ENCODE measurements around the gene SMYD3.

SMYD3 gene

DNA sequence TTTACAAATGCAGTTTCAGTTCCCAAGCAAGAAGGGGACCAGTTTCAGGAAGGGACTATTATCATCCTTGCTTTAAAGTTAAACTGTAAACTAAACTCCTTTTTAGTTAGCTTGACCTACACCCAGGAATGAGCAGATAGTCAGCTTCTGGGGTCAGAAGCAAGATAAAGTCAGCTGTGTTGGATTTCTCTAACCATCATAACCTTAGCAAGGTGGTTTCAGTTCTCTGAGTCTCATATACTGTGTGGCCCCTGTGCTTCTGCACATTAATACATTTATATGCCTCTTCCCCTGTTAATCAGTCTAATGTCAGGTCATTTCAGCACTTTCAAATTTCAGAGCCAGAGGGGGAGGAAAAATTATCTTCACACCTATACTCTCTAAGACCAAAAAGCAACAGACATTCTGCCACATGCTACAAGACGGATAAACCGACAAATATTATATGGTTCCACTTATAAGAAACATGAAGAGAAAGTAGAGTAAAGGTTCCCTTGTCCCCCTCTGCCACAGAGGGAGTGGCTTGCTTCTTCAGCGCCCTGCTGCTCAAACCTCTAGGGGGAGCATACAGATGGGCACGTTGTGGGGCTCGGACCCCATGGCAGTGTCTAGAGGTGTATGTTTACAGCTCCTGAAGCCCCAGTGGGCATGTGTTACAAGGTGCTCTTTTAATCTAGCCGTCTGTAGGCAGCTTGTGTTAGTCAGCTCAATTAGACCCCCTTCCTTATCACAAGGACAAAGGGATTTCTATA lies 89.1 kb downstream of the SMYD3 start:
- no peaks in the 10 kb centered on the region; the same call in 1 of the 2 replicates for H3K9me3 ChIP-seq (ENCODE audit: control insufficient read depth, insufficient read depth, low read length)
- no peak overlapping the region for H3K27ac ChIP-seq (ENCODE audit: low read depth, low read length)
- H3K79me2 ChIP-seq (ENCODE audit: control insufficient read depth, low read length): no peaks in the 10 kb centered on the region
- no peak overlapping the region for H3K4me3 ChIP-seq (ENCODE audit: low read length)
- no peaks in the 10 kb centered on the region for H4K20me1 ChIP-seq (ENCODE audit: control insufficient read depth, insufficient read depth, low read depth, low read length)
- no peaks in the 10 kb centered on the region for H3K4me1 ChIP-seq (ENCODE audit: control insufficient read depth, low read length)
- H3K36me3 ChIP-seq (ENCODE audit: control insufficient read depth, low read length): no peaks in the 10 kb centered on the region
- no peak overlapping the region for H3K4me2 ChIP-seq (ENCODE audit: low read length)
- H3K9me2 ChIP-seq (replicated peaks; ENCODE audit: control insufficient read depth, low read length): no peaks in the 10 kb centered on the region
- TF ChIP-seq EZH2phosphoT487 (IDR thresholded peaks at IDR 0.05; ENCODE audit: borderline replicate concordance, low read length): no peak
- TF ChIP-seq, protein P1, sequence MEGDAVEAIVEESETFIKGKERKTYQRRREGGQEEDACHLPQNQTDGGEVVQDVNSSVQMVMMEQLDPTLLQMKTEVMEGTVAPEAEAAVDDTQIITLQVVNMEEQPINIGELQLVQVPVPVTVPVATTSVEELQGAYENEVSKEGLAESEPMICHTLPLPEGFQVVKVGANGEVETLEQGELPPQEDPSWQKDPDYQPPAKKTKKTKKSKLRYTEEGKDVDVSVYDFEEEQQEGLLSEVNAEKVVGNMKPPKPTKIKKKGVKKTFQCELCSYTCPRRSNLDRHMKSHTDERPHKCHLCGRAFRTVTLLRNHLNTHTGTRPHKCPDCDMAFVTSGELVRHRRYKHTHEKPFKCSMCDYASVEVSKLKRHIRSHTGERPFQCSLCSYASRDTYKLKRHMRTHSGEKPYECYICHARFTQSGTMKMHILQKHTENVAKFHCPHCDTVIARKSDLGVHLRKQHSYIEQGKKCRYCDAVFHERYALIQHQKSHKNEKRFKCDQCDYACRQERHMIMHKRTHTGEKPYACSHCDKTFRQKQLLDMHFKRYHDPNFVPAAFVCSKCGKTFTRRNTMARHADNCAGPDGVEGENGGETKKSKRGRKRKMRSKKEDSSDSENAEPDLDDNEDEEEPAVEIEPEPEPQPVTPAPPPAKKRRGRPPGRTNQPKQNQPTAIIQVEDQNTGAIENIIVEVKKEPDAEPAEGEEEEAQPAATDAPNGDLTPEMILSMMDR (IDR thresholded peaks at IDR 0.05; ENCODE audit: low read depth, low read length, poor library complexity, severe bottlenecking): no peak
- H3F3A ChIP-seq (ENCODE audit: control insufficient read depth, insufficient read depth): no peaks in the 10 kb centered on the region
- H3K27me3 ChIP-seq (ENCODE audit: control insufficient read depth, low read length): no peaks in the 10 kb centered on the region

DNA sequence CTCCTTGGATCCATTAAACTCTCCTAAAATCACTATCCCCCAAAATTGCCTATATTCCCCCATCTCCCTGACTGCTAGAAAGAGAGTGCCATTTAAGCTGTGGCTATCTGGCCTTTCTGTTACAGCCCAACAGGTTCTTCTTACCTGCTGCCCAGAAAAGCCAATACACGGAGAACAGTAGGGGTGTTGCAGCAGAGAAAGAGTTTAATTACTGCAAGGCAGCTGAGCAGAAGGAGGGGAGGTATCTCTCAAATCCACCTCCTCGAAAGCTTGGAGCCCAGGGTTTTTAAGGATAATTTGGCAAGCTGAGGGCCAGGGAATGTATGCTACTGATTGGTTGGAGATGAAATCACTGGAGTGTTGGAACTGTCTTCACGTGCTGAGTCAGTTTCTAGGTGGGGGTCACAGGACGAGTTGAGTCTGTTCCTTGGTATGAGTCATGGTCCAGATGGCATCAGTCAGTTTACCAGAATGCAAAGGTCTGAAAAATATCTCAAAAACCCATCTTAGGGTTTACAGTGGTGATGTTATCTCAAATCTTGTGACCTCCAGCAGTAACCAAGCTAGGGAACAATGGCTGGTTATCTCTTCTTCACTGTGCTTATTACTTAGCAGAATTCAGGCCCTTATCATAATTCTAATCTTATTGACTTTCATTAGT lies 89.8 kb downstream of the SMYD3 start:
- Histone ChIP-seq H3K27me3 (ENCODE audit: control insufficient read depth, low read length) (no peaks in the 10 kb centered on the region), H3K79me2 (ENCODE audit: control insufficient read depth, low read length) (no peaks in the 10 kb centered on the region), H3K36me3 (ENCODE audit: control insufficient read depth, low read length) (no peaks in the 10 kb centered on the region), H4K20me1 (ENCODE audit: control insufficient read depth, insufficient read depth, low read depth, low read length) (no peaks in the 10 kb centered on the region), H3K4me3 (ENCODE audit: low read length) (no peak overlapping the region), H3K9me2 (replicated peaks; ENCODE audit: control insufficient read depth, low read length) (no peaks in the 10 kb centered on the region), H3K27ac (ENCODE audit: low read depth, low read length) (no peak overlapping the region), H3K9me3 (ENCODE audit: control insufficient read depth, insufficient read depth, low read length) (no peaks in the 10 kb centered on the region; the same call in 1 of the 2 replicates), H3F3A (ENCODE audit: control insufficient read depth, insufficient read depth) (no peaks in the 10 kb centered on the region), H3K4me1 (ENCODE audit: control insufficient read depth, low read length) (no peaks in the 10 kb centered on the region), H3K4me2 (ENCODE audit: low read length) (no peak overlapping the region)
- TF ChIP-seq, protein P1 (IDR thresholded peaks at IDR 0.05; ENCODE audit: low read depth, low read length, poor library complexity, severe bottlenecking): no peak
- TF ChIP-seq EZH2phosphoT487 (IDR thresholded peaks at IDR 0.05; ENCODE audit: borderline replicate concordance, low read length): no peak

DNA sequence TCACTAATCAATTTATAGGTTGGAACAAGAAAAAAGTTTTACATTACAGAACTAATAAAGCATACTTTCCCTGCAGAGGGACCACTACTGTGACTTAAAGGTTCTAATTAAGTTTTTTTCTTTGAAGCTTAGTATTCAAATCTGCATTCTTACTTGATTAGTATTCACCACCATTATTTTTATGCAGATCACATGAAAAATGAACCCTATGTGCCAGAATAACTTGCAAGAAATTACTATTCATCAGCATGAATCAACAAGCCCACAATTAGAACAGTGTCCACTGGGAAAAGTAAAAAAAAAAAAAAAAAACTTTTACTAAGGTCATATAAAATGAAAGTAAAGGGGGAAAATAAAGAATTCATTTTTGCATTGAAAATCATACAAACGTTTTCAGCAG lies 90.8 kb downstream of the SMYD3 start:
- Histone ChIP-seq H3F3A (ENCODE audit: control insufficient read depth, insufficient read depth) (no peaks in the 10 kb centered on the region), H3K4me3 (ENCODE audit: low read length) (no peak overlapping the region), H4K20me1 (ENCODE audit: control insufficient read depth, insufficient read depth, low read depth, low read length) (no peaks in the 10 kb centered on the region), H3K9me3 (ENCODE audit: control insufficient read depth, insufficient read depth, low read length) (no peaks in the 10 kb centered on the region; the same call in 1 of the 2 replicates), H3K36me3 (ENCODE audit: control insufficient read depth, low read length) (no peaks in the 10 kb centered on the region), H3K79me2 (ENCODE audit: control insufficient read depth, low read length) (no peaks in the 10 kb centered on the region), H3K4me2 (ENCODE audit: low read length) (no peak overlapping the region), H3K9me2 (replicated peaks; ENCODE audit: control insufficient read depth, low read length) (no peaks in the 10 kb centered on the region), H3K4me1 (ENCODE audit: control insufficient read depth, low read length) (no peaks in the 10 kb centered on the region), H3K27me3 (ENCODE audit: control insufficient read depth, low read length) (no peaks in the 10 kb centered on the region), H3K27ac (ENCODE audit: low read depth, low read length) (no peak overlapping the region)
- no peak for TF ChIP-seq EZH2phosphoT487 (IDR thresholded peaks at IDR 0.05; ENCODE audit: borderline replicate concordance, low read length)
- TF ChIP-seq, protein P1 (IDR thresholded peaks at IDR 0.05; ENCODE audit: low read depth, low read length, poor library complexity, severe bottlenecking): no peak

Measured in DOHH2 (cell line).